ENCODE data around the gene SLC24A3. TPM values are rescaled to one million over a fixed set of nuclear protein-coding genes. Genes with fewer than 3 reads are reported as not detected.

SLC24A3 gene
- total RNA-seq, 4 donors from 2014 or later: 1.6 to 38.8 (median 3.7) TPM

GRCh38 chr20:19274001-19274400, 61.6 kb downstream of the SLC24A3 start:
- no peak for DNase-seq
- Histone ChIP-seq H3K4me1 (peaks cover 0 to 21% (median 3%) of the 10 kb centered on the region in 4 donors), H3K9me3 (no peaks in the 10 kb centered on the region), H3K4me3 (no peak overlapping the region), H3K36me3 (no peaks in the 10 kb centered on the region), H3K27ac (peak overlapping the region in 1 of 4 donors; percentile 75), H3K27me3 (no peaks in the 10 kb centered on the region)
- TF ChIP-seq POLR2A (IDR thresholded peaks at IDR 0.05) (no peak), CTCF (IDR thresholded peaks at IDR 0.05) (no peak)

GRCh38 chr20:19274412-19275015, 62.1 kb downstream of the SLC24A3 start:
- Histone ChIP-seq H3K27ac (peak overlapping the region in 2 of 4 donors; percentile 69 to 75), H3K27me3 (no peaks in the 10 kb centered on the region), H3K4me3 (no peak overlapping the region), H3K36me3 (no peaks in the 10 kb centered on the region), H3K9me3 (no peaks in the 10 kb centered on the region), H3K4me1 (peaks cover 0 to 21% (median 3%) of the 10 kb centered on the region in 4 donors)
- no peak for DNase-seq
- no peak for TF ChIP-seq CTCF (IDR thresholded peaks at IDR 0.05)
- no peak for TF ChIP-seq POLR2A (IDR thresholded peaks at IDR 0.05)

- no peaks in the 10 kb centered on the region for H3K36me3 ChIP-seq
- no peak for DNase-seq
- no peaks in the 10 kb centered on the region for H3K9me3 ChIP-seq
- no peaks in the 10 kb centered on the region for H3K27me3 ChIP-seq
- H3K4me3 ChIP-seq: no peak overlapping the region
- H3K27ac ChIP-seq: peak overlapping the region; percentile 10 to 75 (median 56)
- H3K4me1 ChIP-seq: peaks cover 0 to 21% (median 3%) of the 10 kb centered on the region in 4 donors
- TF ChIP-seq POLR2A (IDR thresholded peaks at IDR 0.05): no peak
- TF ChIP-seq CTCF (IDR thresholded peaks at IDR 0.05): no peak
Observed at GRCh38 chr20:19275038-19275629, 62.7 kb downstream of the SLC24A3 start.

GRCh38 chr20:19275630-19276071, 63.2 kb downstream of the SLC24A3 start:
- no peaks in the 10 kb centered on the region for H3K9me3 ChIP-seq
- no peak for TF ChIP-seq POLR2A (IDR thresholded peaks at IDR 0.05)
- no peak for TF ChIP-seq CTCF (IDR thresholded peaks at IDR 0.05)
- no peaks in the 10 kb centered on the region for H3K36me3 ChIP-seq
- H3K4me1 ChIP-seq: peaks cover 0 to 21% (median 3%) of the 10 kb centered on the region in 4 donors
- no peak overlapping the region for H3K4me3 ChIP-seq
- peak overlapping the region; percentile 10 to 75 (median 56) for H3K27ac ChIP-seq
- DNase-seq: peak; percentile 31 to 76 (median 57)
- H3K27me3 ChIP-seq: no peaks in the 10 kb centered on the region

GRCh38 chr20:19277381-19277780, 64.9 kb downstream of the SLC24A3 start:
- DNase-seq: no peak
- TF ChIP-seq POLR2A (IDR thresholded peaks at IDR 0.05) (no peak), CTCF (IDR thresholded peaks at IDR 0.05) (no peak)

More at GRCh38 chr20:19277381-19277780, 64.9 kb downstream of the SLC24A3 start:
- Histone ChIP-seq H3K4me1 (peaks cover 0 to 21% (median 3%) of the 10 kb centered on the region in 4 donors), H3K36me3 (no peaks in the 10 kb centered on the region), H3K27me3 (no peaks in the 10 kb centered on the region), H3K27ac (no peak overlapping the region), H3K9me3 (no peaks in the 10 kb centered on the region), H3K4me3 (no peak overlapping the region)
